CD4-positive, alpha-beta T cell treated with Interleukin-6 at 100 ng/mL for 8 hours (primary cell): ENCODE data around the gene SRCIN1.

Source experiments
- DNase-seq: peaks from one replicate; pipeline ENCODE4 v3.0.0-alpha.2; 2020; ENCODE audit warnings: mixed read lengths, low spot score

SRCIN1 gene

DNA sequence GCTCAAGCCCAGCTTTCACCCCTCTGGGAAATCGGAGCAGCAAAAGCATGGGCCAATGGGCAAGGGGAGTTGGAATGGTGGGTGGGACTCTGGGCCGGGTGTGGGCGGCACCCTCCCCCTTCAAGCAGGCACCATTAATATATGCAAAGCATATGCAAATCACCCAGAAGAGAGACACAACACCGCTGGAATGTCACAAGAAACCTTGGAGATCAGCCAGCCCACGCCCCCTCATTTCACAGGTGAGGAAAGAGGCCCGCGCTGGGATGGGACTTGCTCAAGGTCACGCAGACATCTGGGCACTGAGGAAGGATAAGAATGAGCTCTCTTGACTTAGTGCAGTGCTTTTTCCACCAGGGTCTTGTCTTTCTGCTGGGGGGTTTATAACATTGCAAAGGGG is 4.8 kb downstream of the SRCIN1 start:
- no peak for DNase-seq

GRCh38 chr17:38600416-38600815 is 5.3 kb downstream of the SRCIN1 start:
- no peak for DNase-seq

- DNase-seq, result no peak
These were observed 6.3 kb downstream of the SRCIN1 start for GRCh38 chr17:38599398-38599856.

DNA sequence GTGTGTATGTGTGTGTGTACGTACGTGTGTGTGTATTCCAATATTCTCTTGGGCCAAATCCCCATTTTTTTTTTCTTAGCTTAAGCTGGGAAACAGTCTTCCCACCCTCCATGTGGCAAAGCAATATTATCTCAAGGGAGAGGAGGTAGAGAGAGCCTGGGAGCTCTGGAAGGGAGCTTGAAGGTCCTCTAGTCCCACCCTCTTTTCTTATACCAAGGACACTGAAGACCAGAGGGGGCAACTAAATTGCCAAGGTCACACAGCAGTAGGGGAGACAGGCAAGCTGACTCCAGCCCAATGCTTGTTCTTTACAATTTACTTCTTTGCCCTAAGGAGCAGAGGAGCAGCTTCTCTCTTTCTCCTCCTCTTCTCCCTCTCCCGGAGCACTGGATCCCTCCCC is 6.8 kb downstream of the SRCIN1 start:
- no peak for DNase-seq

GRCh38 chr17:38598536-38598935 is 7.2 kb downstream of the SRCIN1 start:
- DNase-seq, result no peak

- DNase-seq, result no peak
These were observed 8.4 kb downstream of the SRCIN1 start for GRCh38 chr17:38597375-38597774.

DNA sequence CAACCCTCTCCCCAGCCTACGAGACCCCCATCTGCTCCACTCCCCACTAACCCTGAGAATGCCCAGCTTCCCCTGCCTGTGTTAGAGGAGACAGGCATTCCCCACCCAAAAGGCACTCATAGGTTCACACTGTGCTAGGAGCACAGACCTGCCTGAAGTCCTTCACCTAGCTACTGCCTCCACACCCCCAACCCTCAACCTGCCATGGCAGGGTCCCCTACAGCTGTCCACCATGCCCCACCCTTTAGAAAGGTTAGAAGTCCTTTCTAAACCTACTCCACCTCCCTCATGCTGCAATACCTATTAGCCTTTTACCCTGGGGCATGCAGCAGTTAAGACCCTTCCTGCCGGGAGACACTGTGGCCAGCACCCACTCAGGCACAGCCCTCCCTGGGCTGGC is 9.1 kb downstream of the SRCIN1 start:
- no peak for DNase-seq

- DNase-seq, result no peak
These were observed 9.9 kb downstream of the SRCIN1 start for GRCh38 chr17:38595892-38596291.

- DNase-seq, result no peak
These were observed 11.6 kb downstream of the SRCIN1 start for GRCh38 chr17:38594152-38594551.

- no peak for DNase-seq
These were observed 13.3 kb downstream of the SRCIN1 start for GRCh38 chr17:38592487-38592886.

DNA sequence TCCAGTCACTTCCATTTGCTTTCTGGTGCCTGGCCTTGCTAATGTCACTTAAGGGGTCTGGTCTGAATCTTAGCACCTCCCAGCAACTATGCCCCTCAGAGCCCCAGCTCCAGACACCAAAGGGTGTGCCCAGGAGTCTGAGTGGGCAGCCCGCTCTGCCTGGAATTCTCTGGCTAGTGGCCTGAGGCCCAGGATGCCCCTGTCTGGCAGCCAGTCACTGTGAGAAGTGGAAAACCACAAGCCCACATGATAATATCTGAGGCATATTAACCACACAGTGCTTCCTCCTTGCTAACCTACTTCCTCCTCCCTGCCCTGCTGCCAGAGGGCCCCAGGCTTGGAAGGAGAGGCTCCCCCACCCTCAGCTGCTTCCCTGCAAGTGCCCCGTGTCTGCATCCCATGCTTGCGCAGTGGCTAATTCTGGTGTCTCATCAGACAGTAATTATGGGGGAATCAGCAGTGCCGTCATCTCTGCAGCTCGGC is 14.0 kb downstream of the SRCIN1 start:
- DNase-seq, result peak; percentile 27

DNA sequence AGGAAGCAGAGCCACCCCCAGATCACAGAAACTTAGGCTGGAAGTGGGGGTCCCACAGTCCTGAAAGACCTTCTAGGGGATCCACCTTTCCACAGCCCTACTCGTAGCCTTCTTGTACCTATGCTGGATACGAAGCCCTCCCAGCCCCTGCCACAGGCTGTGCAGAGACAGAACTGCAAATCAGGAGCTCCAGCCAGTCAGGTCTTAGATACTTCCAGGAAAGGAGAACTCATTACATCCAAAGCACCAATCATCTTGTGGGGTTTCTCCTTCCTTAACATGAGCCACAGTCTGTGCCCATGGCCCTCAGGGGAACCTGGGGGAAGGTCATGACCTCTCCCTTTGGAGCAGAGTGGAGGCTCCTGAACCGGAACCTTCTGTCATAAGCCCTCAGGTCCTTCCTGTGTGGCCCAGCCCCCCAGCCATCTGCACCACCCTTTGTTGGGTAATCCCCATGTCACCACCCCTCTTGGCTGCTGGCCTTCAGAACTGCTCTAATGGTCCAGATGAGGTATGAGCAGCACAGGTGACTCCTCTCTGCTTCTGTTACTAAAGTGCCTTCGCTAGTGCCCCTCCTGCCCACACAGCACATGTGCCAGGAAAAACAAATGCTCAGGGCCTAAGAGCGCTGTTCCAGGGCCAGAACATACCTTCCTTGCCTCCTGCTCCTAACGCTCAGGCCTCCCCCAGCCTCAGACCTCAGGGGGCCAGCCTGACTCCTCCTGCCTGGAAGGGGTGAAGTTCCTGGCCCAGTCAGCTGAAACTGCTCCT is 14.6 kb downstream of the SRCIN1 start:
- DNase-seq, result no peak

- no peak for DNase-seq
These were observed 16.2 kb downstream of the SRCIN1 start for GRCh38 chr17:38589462-38590114.

GRCh38 chr17:38588788-38589174 is 17.0 kb downstream of the SRCIN1 start:
- DNase-seq, result no peak

DNA sequence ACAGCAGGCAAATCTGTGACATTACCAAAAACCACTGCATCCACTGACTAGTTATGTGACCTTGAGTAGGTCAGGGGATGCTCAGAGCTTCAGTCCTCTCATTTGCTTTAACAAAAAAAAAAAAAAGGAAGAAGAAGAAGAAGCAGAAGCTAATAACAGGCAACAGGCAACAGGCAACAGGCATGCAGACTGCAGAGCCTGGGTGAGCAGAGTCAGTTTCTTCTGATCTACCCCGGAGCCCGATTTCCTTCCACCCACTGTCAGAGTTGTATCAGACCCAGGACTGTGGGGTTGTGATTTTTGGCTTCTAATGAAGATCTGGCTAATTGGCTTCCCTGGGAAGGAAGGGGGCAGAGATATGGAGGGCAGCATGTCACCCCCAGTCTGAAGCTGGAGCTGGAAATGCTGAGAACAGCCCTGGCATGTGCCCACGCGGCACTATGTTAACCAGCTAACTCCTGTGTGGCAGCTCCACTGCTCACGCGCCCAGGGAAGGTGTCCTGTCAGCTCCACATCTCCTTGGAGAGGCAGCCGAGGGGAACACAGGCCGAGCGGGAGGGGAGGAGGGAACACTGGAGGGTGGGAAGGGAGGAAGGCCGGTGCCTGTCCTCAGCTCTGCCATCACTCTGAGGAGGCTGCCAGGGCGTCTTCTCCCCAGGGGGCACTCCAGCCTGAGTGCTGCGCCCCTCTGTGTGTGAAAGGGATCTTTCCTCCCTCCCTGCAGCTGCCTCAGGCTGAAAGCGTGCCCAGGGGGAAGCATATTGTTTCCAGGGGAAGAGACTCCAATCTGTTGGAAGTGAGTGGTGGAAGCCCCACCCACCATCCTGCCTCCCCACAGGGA is 17.6 kb downstream of the SRCIN1 start:
- DNase-seq, result no peak

DNA sequence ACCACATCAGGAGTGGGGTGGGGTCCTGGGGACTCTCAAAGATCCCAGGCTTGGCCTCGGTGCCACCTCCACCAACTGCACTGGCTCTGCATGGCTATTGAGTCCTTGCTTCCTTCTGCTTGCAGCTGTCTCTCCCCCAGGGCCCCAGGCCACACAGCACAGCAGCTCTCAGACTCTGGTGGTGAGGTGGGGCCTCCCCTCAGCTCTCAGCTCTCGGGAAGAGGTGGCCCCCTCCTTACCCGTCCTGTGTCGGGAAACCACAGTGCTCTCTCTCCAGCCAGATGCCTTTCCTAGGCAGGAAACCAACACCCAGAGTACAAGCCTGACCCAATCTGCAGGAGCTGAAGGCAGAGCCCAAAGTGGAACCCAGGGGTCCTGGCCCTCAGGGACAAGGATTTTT is 18.5 kb downstream of the SRCIN1 start:
- DNase-seq, result no peak

DNA sequence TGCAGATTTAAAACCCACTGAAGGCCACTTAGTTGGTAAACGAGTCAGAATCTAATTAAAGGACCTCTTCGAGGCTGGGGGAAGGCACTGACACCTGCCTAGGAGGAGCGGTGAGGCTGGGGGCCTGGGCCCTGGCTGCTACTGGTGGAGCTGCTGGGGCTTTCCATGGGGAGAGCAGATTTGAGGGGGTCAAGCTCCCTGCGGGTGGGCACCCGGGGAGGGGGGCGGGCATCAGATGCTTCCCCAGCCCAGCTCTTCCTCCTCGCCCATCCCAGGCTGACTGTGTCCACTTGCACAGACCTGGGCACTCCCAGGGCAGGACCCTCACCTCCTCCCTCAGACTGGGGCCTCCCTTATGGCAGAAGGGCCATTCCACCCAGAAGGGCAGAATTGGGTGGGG is 19.0 kb downstream of the SRCIN1 start:
- DNase-seq, result no peak

- no peak for DNase-seq
These were observed 19.7 kb downstream of the SRCIN1 start for GRCh38 chr17:38585918-38586529.

DNA sequence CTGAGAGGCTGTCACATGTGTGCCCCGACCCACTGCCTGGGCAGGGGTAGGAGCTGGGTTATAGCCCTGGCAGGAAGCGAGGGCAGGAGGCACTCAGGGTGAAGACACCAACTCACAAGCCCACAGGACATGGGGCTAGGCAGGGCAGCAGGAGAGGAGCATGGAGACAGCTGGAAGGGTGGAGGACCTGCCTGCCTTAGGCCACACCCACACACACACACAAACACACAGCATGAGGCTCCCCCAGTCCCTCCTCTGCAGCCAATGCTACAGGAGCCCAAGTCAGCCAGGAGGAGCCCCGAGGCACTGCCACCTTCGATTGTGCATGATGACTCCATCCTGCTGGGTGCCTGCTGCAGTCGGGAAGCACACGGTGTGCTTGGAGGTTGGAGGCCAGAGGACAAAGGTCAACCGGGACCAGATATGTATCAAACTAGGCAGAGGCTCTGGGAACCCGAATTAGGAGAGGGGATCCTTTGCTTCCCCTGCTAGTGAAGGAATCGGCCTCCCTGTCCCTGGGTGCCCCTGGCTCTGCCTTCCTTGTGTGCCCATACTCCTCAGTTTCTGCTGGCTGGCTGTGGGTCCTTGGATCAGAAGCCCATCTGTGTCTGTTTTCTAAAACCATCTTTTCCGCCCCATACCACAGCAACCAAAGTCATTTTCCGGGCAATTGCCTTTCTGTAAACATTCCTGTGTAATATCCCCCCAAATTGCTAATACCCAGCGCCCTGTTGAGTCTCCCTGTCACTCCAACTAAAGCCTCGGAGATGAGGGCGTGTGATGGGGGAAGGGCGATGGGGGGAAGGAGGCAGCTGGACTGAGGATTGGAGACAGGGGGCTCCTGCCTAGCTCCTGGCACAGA is 20.5 kb downstream of the SRCIN1 start:
- no peak for DNase-seq

GRCh38 chr17:38584350-38584925 is 21.3 kb downstream of the SRCIN1 start:
- peak; percentile 61 for DNase-seq

- no peak for DNase-seq
These were observed 21.9 kb downstream of the SRCIN1 start for GRCh38 chr17:38583828-38584349.
